ENCODE data around the gene RAB37.

- TF ChIP-seq CTCF (IDR thresholded peaks at IDR 0.05) = no peak
- no peak for TF ChIP-seq ZFX (IDR thresholded peaks at IDR 0.05; ENCODE audit: borderline replicate concordance)
Measured at GRCh38 chr17:74738051-74738996, 1.3 kb downstream of the RAB37 start.

Measured in 22Rv1 (cell line).